HG03175 (cell line): Measurements from ENCODE around the gene ADAMTS18.
"Not testable (repeated sequence)": the region's sequence is repeated elsewhere in the genome, so short reads cannot be mapped to it uniquely, and the experiment has no call there.

Experiments
- ATAC-seq: cut with Tn5 transposase; IDR thresholded peaks from one replicate; pipeline ENCODE4 v1.9.1; 2021; ENCODE audit warnings: mild to moderate bottlenecking, moderate library complexity; ENCODE audit not compliant: unreplicated experiment

ADAMTS18 gene, protein sequence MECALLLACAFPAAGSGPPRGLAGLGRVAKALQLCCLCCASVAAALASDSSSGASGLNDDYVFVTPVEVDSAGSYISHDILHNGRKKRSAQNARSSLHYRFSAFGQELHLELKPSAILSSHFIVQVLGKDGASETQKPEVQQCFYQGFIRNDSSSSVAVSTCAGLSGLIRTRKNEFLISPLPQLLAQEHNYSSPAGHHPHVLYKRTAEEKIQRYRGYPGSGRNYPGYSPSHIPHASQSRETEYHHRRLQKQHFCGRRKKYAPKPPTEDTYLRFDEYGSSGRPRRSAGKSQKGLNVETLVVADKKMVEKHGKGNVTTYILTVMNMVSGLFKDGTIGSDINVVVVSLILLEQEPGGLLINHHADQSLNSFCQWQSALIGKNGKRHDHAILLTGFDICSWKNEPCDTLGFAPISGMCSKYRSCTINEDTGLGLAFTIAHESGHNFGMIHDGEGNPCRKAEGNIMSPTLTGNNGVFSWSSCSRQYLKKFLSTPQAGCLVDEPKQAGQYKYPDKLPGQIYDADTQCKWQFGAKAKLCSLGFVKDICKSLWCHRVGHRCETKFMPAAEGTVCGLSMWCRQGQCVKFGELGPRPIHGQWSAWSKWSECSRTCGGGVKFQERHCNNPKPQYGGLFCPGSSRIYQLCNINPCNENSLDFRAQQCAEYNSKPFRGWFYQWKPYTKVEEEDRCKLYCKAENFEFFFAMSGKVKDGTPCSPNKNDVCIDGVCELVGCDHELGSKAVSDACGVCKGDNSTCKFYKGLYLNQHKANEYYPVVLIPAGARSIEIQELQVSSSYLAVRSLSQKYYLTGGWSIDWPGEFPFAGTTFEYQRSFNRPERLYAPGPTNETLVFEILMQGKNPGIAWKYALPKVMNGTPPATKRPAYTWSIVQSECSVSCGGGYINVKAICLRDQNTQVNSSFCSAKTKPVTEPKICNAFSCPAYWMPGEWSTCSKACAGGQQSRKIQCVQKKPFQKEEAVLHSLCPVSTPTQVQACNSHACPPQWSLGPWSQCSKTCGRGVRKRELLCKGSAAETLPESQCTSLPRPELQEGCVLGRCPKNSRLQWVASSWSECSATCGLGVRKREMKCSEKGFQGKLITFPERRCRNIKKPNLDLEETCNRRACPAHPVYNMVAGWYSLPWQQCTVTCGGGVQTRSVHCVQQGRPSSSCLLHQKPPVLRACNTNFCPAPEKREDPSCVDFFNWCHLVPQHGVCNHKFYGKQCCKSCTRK (N-terminal part only)

DNA sequence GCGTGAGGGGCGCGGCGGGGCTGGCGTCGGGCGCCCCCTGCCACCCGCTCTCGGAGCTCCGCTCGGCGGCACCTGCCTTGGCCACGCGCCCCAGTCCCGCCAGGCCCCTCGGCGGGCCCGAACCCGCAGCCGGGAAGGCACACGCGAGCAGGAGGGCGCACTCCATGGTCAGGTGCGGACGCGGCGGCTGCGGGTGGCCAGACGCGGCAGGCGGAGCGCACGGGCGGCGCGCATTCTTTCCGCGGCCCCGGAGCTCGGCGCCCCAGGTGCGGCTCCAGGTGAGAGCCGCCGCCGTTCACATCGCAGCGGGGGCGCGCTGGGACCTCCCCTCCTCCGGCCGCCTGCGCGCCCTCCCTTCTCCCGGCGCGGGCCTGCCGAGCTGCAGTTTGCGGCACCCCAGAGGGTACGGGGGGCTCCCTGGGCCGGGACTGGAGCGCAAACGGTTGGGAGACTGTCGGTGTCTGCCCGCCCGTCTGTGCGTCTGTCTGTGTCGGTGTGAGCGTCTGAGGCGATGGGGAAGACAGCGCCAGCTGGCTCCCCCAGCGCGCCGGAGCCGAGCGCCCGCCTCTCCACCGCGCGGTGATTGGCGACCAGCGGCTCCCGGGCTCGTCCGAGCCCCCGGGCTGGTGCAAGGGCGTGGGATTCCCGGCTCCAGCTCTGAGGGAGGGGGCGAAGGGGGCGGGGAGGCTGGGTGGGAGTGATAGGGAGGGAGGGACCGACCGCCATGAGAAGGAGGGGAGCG is at the start of gene ADAMTS18:
Gene ADAMTS18 (minus strand): TSS at position 505 of the 742 bp plus-strand sequence. CDS start 339 bp downstream, at position 166.
- no peak for ATAC-seq

DNA sequence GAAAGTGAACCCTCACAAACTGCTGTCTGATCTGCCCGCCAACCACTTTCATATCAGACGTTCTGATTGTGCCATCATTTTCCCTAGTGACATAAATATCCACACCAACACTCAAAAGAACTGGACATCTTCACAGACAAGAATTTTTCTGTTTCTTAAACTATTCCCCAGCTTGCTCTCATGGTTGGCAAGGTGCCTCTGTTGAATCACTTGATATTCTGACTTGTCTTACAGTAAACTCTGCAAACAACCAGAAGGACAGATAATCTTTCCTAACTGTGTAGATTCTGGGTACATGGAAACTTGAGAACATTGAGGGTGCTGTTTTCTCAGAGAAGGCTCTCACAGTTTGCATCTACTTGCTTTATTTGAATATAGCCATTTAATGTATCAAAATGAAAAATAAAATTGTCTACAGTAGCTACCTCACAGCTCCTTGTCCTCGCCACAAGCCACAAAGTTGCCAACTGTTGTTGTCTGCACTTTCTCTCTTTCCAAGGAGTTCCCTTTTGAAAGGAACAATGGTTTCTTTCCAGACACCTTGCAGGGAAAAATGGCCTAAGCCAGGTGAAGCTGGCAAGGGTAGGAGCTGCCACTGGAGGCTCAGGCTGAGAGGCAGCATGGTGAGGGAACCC is 46.0 kb upstream of the ADAMTS18 start:
- no peak for ATAC-seq

DNA sequence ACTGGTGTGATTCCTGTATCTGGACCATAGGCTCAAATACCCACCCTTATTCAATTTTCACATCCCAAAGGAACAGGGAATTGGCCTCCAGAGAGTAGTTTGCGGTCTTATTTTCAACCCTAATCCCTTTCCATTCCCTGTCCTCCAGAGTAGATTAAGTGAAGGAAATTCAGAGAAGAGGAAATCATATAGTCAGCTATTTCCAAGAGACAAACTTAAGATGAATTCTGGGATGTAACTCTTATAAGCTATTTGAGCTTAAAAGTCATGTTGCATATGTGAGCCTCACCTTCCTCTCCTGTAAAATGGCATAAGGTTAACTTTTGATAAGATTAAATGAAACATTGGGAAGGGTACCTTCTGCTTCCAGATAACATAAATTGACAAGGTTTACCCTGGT is 37.4 kb upstream of the ADAMTS18 start:
- no peak for ATAC-seq

DNA sequence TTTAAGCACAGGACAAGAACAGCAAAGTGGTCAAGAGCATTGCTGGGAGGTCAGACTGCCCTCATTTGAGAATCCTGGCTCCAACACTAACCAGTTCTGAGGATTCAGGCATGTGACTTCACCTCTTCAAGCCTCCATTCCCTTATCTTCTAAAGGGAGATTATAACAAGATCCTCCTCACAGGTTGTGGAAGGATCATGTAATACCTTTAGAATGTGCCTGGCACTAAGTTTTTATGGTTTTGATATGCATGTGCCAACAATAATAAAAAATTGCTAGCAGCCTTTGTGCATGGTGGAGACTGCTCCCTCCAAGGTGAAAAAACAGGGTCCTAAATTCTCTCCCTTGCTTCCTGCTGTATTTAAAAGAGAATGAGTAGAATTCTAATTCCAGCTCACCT is 36.0 kb upstream of the ADAMTS18 start:
- ATAC-seq, result no peak

DNA sequence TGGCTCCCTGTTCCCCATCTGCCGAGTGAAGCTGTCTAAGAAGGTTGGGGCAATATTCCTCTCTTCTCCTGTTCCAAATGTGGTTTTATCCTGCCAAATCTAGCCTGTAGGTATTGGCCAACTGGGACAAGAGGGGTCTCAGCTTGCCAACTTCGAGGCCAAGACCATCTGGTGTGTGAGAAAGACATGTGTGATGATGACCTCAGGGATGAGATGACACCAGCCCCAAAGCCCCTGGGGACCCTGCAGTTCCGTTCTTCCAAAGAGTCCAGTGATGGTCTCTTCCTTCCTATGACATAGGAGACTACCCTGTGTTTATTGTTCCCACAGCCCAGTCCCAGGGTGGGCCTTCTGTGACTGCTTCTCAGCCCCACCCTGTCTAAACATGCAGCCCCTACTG is 34.8 kb upstream of the ADAMTS18 start:
- no peak for ATAC-seq

DNA sequence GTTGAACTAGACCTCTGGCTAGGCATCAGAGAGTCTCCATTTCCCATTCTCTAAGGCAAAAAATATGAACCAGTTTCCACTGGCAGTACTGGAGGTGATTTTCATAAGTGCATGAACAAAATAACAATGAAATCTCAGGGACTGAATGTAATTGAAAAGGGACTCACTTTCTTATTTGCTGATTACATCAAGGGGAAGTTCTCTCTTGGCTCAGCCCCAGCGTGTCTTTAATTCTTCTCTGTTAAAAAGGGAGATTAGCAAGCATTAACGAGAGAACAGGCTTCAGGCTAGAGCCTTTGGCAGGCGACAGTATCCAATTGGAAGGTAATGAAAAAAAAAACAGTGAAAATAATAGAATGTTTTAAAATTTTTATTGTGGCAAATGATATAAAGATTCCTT is 34.0 kb upstream of the ADAMTS18 start:
- ATAC-seq, result no peak

DNA sequence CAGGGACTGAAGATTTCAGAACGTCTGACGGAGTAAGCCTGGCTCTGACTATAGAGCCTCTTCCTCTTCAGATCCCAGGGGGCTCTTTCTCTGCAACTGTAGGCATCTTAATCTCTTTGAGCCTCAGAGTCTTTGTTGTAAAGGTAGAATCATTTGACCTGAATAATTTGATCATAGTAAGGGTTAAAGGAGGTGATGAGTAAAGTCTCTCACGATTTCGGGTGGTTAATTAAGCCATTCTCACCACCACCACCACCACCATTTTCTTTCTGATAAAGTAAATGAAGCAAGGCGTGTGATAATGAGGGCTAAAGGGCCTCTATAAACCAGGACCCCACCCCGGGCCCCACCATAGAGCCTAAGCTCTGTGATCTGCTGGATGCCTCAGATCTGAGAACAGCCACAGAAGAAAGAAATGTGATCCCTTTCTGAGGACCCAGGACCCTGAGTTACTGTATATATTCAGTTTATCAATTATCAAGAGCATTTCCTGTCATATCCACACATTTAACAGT is 33.0 kb upstream of the ADAMTS18 start:
- no peak for ATAC-seq

DNA sequence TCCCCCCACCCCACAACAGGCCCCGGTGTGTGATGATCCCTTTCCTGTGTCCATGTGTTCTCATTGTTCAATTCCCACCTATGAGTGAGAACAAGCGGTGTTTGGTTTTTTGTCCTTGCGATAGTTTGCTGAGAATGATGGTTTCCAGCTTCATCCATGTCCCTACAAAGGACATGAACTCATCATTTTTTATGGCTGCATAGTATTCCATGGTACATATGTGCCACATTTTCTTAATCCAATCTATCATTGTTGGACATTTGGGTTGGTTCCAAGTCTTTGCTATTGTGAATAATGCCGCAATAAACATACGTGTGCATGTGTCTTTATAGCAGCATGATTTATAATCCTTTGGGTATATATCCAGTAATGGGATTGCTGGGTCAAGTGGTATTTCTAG is 28.8 kb upstream of the ADAMTS18 start:
- ATAC-seq, result not testable (repeated sequence)

DNA sequence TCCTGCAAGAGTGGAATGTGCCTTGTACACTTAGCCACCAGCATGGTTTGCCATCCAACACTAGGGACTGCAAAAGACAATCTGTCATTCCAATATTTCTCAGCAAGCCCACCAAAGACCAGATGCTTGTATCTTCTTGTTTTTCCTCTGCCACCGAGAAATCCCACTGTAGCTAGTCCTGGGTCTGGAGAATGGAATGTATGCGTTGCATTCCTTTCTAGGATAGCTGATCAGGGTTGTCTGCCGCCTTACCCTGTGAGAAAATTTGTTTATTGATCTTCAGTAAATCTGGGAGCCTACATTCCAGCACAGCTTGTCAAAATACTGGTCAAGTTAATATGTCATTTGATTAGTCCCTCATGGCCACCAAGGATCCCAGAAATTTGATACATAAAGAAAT is 28.1 kb upstream of the ADAMTS18 start:
- no peak for ATAC-seq

DNA sequence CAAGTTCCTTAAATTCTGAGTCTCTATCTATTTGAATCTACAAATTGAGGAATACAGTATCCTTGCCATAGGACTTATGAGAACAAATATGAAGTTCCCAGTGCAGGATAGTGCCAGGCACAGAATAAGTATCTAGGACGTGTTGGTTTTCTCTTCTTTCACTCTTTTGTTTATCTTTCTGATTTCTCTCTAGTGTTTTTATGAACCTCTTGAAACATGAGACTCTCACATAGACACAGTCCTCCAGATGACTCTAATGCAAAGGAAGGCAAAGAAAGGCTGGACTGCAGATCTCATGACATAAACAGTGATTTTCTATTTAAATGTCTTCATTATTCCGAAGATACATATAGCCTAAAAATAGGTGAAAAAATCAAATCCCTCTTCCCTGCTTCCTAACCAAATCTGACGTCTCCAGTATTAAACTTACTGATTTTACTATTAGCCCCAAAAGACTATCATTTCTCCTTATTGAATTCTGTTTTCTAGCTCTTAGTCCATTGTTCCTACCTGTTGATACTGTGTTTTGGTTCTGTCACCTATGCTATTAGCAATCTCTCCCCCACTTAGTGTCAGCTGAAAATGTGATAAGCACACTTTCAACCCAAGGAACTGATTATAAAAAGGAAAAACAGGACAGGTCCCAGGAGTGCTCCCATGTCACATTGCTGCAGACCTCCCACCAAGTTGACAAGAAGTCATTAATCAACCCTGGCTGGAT is 24.9 kb upstream of the ADAMTS18 start:
- no peak for ATAC-seq

DNA sequence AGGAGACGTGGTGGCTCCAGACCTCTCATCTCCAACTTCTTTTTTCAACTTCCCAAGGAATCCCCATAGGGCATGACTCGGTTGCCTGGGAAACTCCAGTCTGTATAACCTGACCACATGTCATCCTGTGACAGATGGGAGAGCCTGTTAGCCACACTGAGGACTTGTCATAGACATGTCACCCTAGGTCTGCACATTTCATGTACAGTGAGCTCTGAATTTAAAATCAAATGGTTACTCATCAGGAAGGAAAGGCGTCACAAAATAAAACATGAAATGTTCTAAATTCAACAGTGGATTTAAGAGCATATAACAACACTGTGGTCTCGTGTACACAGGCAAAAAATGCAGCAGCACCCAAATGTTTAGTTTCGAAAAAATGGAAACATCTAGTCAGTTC is 22.2 kb upstream of the ADAMTS18 start:
- no peak for ATAC-seq

DNA sequence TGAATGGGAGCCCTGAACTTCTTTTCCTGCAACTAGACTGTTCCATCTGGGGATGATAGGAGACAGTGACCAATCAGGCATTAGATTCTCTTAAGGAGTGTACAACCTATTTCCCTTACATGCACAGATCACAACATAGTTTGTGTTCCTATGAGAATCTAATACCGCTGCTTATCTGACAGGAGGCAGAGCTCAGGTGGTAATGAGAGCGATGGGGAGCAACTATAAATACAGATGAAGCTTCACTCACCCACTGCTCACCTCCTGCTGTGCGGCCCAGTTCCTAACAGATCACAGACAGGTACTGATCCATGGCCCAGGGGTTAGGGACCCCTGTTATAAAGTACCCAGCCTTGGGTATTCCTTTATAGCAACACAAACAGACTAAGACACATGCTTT is 17.4 kb upstream of the ADAMTS18 start:
- no peak for ATAC-seq

DNA sequence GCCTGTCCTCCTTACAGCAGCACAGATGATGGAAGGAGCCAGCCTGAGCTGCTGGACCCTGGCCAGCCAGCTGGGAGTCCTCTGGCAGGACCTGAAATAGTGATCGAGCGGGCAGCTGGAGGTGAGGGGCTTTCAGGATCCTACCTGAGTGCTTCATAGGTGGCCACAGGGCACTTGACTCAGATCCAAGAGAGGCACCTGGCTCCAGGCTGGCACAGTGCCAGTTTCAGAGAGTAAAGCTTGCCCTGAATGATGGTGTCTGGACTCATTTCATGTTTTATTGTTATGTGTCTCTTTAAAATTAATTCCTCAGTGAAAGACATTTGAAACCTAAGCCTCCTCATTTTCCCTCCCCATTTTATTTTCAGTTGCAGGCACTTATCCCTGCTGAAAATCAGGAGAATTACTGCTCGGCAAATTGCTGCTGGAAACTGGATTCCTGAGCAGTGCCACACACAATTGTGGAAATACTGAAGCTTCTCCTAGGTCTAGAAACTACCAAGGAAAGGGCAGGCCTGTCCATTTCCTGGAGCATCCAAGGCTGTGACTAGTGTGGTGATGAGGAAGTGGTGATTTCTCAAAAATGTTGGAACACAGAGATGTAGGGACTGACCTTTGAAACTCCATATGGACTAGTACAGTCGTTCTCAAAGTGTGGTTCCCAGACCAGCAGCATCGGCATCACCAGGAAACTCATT is 16.1 kb upstream of the ADAMTS18 start:
- no peak for ATAC-seq

DNA sequence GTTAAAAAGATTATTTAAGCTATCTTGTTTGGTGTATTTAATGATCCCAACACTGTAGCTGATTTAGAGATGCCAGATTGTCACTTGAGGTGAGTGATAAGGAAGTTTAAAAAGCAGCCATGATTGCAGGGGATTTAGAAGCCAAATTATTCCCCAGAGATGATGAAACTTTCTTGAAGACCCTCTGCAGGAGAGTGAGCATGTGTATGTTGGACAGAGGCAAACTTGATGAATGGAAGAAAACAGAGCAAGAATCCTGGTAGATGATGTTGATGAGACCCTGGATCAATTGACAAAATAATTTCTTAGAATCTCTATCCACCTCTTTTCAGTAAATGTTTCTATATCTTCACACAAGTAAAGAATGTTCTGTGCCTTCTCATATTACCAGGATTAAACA is 14.4 kb upstream of the ADAMTS18 start:
- ATAC-seq, result no peak

DNA sequence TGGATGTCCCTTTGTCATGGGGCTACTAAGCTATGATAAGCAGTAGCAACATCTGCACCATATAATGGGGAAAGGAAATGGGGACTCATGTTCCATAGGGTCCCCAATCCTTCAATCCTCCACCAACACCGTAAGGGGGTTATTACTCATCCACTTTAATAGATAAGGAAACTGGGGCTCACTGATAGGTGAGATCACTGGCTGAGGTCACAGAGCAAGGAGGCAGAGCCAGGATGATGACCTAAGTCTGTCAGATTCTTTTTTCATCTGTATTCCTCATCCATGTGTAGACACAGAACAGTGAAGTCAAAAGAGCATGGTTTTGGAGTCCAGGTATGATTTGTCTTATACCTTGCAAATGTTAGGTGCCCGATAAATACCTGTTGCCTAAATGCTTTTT is 10.5 kb upstream of the ADAMTS18 start:
- no peak for ATAC-seq

DNA sequence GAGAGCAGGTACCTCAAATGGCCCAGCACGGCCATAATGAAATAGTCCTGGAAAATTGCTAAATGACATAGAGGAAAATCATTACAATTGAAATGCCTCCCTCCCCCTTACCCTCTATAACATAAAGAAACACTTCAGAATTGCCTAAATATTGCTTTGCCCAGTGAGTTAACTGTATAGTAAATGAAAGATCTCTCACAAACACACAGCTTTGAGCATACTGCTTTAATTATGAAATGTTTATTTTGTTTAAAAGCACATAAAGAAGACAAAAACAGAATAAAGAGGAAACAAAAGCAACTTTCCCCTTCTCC is 9.3 kb upstream of the ADAMTS18 start:
- ATAC-seq, result no peak

DNA sequence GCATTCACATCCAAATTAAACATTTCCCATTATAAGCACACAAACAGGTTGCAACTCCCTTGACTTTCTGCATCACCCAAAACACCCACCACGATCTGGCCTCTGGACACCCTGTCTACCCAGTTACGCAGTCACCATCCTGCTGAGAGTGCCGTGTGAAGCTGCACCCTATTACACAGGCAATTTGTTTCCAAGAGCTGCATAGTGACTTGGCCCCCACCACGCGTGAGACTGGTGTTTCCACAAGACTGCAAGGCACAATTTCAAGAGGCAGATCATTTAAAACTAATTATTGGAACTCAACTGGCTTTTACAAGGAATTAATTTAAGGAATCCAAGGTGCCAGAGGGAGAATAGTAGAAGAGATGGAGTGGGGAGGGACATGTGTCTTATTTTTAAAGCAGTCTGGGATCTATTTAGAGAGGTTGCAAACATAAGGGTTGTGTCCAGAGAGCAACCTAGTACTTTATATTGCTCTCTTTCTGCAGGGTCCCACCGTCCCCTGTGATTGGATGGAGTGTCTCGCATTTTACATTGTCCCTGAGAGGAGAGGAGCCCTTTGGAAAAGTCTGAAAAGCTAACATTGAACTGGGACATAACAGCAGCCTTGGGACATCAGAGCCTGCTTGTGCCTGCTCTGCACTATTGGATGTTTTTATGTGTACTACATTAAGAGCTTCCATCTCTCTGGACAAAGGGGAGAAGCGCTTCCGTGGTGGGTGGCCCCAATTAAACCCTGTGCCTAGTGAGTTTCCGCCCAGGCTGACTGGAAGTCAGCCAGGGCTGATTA is 8.7 kb upstream of the ADAMTS18 start:
- no peak for ATAC-seq

DNA sequence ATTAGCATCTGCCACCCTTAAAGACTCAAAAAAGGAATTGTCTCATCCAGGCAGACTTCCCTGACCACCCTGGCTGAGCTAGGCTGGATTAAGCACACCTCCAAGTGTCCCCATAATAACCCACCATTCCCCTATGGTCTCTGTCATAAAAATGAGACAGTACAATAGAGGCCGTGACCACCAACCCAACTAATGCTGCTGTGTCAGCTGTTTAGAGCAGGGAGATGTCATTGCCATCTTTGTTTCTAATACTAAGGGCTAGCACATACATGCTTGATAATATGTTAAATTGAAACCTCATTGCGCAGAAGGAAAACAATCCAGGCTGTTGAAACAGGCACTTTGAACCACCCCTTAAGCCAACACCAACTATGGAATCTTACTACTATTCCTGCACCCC is 7.2 kb upstream of the ADAMTS18 start:
- no peak for ATAC-seq
